Fibroblast of villous mesenchyme (primary cell): Measurements from ENCODE around the gene FYN. TPM values are rescaled to one million over a fixed set of nuclear protein-coding genes. Genes with fewer than 3 reads are reported as not detected.

ENCODE experiments used
- DNase-seq: peaks from one replicate; pipeline ENCODE4 v3.0.0-alpha.2; 2010; ENCODE audit warnings: low read depth
- H3K4me3 ChIP-seq: 2 replicates; pipeline ENCODE4 v1.5.1; 2011; ENCODE audit warnings: low read depth, mild to moderate bottlenecking, low read length
- CTCF ChIP-seq: IDR thresholded peaks from 2 replicates; pipeline ENCODE4 v1.5.1; 2012; ENCODE audit warnings: low read depth, mild to moderate bottlenecking, low read length; ENCODE audit not compliant: insufficient read depth
- total RNA-seq: library from RNA; depleted of rRNA; stranded (reverse); fragments of >200 nt; gene quantifications from 2 replicates; pipeline ENCODE4 v1.2.3, GENCODE V29; 2012

Gene FYN
- total RNA-seq, 1 donor, result 26.8 TPM

- no peak for TF ChIP-seq CTCF
- DNase-seq, result no peak
- no peak overlapping the region for H3K4me3 ChIP-seq
Observed at GRCh38 chr6:111764238-111765175, 108.7 kb downstream of the FYN start.

- DNase-seq, result no peak
- no peak for TF ChIP-seq CTCF
- no peak overlapping the region for H3K4me3 ChIP-seq
Observed at GRCh38 chr6:111763381-111763780, 109.9 kb downstream of the FYN start.

GRCh38 chr6:111761783-111762312, 111.4 kb downstream of the FYN start:
- no peak overlapping the region for H3K4me3 ChIP-seq
- no peak for TF ChIP-seq CTCF
- peak; percentile 52 for DNase-seq

- H3K4me3 ChIP-seq, result no peak overlapping the region
- TF ChIP-seq CTCF, result no peak
- DNase-seq, result no peak
Observed at GRCh38 chr6:111761212-111761611, 112.0 kb downstream of the FYN start.

GRCh38 chr6:111759836-111760785, 113.1 kb downstream of the FYN start:
- H3K4me3 ChIP-seq, result no peak overlapping the region
- TF ChIP-seq CTCF, result no peak
- peak; percentile 92 for DNase-seq

- no peak for TF ChIP-seq CTCF
- no peak overlapping the region for H3K4me3 ChIP-seq
- DNase-seq, result peak; percentile 20
Observed at GRCh38 chr6:111759331-111759835, 113.9 kb downstream of the FYN start.
